Measurements from ENCODE around the gene CYP2S1. TPM values are rescaled to one million over a fixed set of nuclear protein-coding genes. Genes with fewer than 3 reads are reported as not detected.

CYP2S1 gene
- total RNA-seq, 1 donor from 2014 or later = 23.4 TPM

- H3K36me3 ChIP-seq (ENCODE audit: control insufficient read depth, insufficient read depth, low read length) = peaks cover 18% of the 10 kb centered on the region
Observed at GRCh38 chr19:41255171-41255570, 62.2 kb downstream of the CYP2S1 start.

More at GRCh38 chr19:41255171-41255570, 62.2 kb downstream of the CYP2S1 start:
- DNase-seq (ENCODE audit: low read depth) (no peak), FAIRE-seq (no peak)
- Histone ChIP-seq H3K4me3 (ENCODE audit: low read depth, low read length) (no peak overlapping the region), H3K27me3 (ENCODE audit: control insufficient read depth, insufficient read depth, low read length) (no peaks in the 10 kb centered on the region)
- no peak for TF ChIP-seq CTCF (IDR thresholded peaks at IDR 0.05; ENCODE audit: insufficient read depth, low read length, severe bottlenecking)

Other genes starting within 250 kb of the CYP2S1 start
- not detected in 2 replicates for gene CYP2B6, start 201.9 kb upstream of the CYP2S1 start, total RNA-seq
- not detected in 2 replicates for gene CYP2A13, start 104.8 kb upstream of the CYP2S1 start, total RNA-seq
- gene CYP2F1, start 78.8 kb upstream of the CYP2S1 start, total RNA-seq = not detected in 2 replicates
- 19.5 and 23.7 TPM in 2 replicates for gene AXL, start 26.0 kb downstream of the CYP2S1 start, total RNA-seq
- gene HNRNPUL1, start 71.2 kb downstream of the CYP2S1 start, total RNA-seq = 41.9 and 43.5 TPM in 2 replicates
- 7.9 and 12.9 TPM in 2 replicates for gene CCDC97, start 117.0 kb downstream of the CYP2S1 start, total RNA-seq
- gene TGFB1, start 160.7 kb downstream of the CYP2S1 start, total RNA-seq = 4.5 and 5.2 TPM in 2 replicates
- 1.1 and 1.9 TPM in 2 replicates for gene B9D2, start 170.9 kb downstream of the CYP2S1 start, total RNA-seq
- gene TMEM91, start 183.3 kb downstream of the CYP2S1 start, total RNA-seq = 7.6 and 10.2 TPM in 2 replicates
- gene EXOSC5, start 204.1 kb downstream of the CYP2S1 start, total RNA-seq = 13.7 and 58.4 TPM in 2 replicates
- 39.6 and 41.6 TPM in 2 replicates for gene BCKDHA, start 204.6 kb downstream of the CYP2S1 start, total RNA-seq
- 3.2 and 14.3 TPM in 2 replicates for gene B3GNT8, start 234.2 kb downstream of the CYP2S1 start, total RNA-seq
- 39.5 and 40.2 TPM in 2 replicates for gene DMAC2, start 246.7 kb downstream of the CYP2S1 start, total RNA-seq
- not detected in 2 replicates for gene ERICH4, start 249.9 kb downstream of the CYP2S1 start, total RNA-seq